Endothelial cell of umbilical vein (primary cell): ENCODE data around the gene HOXC13.

Source experiments
- CTCF ChIP-seq, 2 donors: IDR thresholded peaks; 1 replicate in 1 of 2; 2 replicates in 1 of 2; pipeline ENCODE4 v1.5.1; 2011; ENCODE audit warnings: low read length in 2 of 2, mild to moderate bottlenecking in 2 of 2, moderate library complexity in 2 of 2, control low read depth in 1 of 2, inconsistent platforms in 1 of 2, low read depth in 1 of 2; ENCODE audit not compliant: insufficient read depth in 1 of 2; ENCODE audit errors: extremely low read depth in 1 of 2
- EZH2 ChIP-seq: IDR thresholded peaks from 2 replicates; pipeline ENCODE4 v1.6.1; 2012; ENCODE audit warnings: borderline replicate concordance, low read depth, mild to moderate bottlenecking, moderate library complexity, low read length, inconsistent platforms; ENCODE audit not compliant: severe bottlenecking
- FOS ChIP-seq: IDR thresholded peaks from 2 replicates; pipeline ENCODE4 v1.6.1; 2011; ENCODE audit warnings: mild to moderate bottlenecking, low read length, moderate library complexity, borderline replicate concordance; ENCODE audit not compliant: insufficient read depth
- GATA2 ChIP-seq: IDR thresholded peaks from 2 replicates; pipeline ENCODE4 v1.7.0; 2011; ENCODE audit warnings: low read depth, mild to moderate bottlenecking, moderate library complexity, mixed read lengths, low read length; ENCODE audit not compliant: insufficient read length, insufficient read depth
- JUN ChIP-seq: IDR thresholded peaks from 2 replicates; pipeline ENCODE4 v1.6.1; 2011; ENCODE audit warnings: borderline replicate concordance, low read depth; ENCODE audit not compliant: insufficient read length, insufficient read depth
- MAX ChIP-seq: IDR thresholded peaks from 2 replicates; pipeline ENCODE4 v1.6.1; 2011; ENCODE audit not compliant: insufficient read depth, insufficient read length
- POLR2A ChIP-seq: IDR thresholded peaks from 2 replicates; pipeline ENCODE4 v1.6.1; 2012; ENCODE audit warnings: low read depth, mild to moderate bottlenecking, control low read depth, low read length
- POLR2AphosphoS5 ChIP-seq: IDR thresholded peaks from 2 replicates; pipeline ENCODE4 v1.6.1; 2012; ENCODE audit warnings: low read depth, mild to moderate bottlenecking, control low read depth, low read length, moderate library complexity; ENCODE audit not compliant: insufficient read depth

- TF ChIP-seq CTCF (IDR thresholded peaks at IDR 0.05; ENCODE audit: extremely low read depth in 1 of 2, insufficient read depth in 1 of 2, low read depth in 1 of 2, low read length in 2 of 2) (no peak), EZH2 (no peak), POLR2AphosphoS5 (no peak), POLR2A (no peak), MAX (no peak), GATA2 (no peak), FOS (no peak), JUN (no peak)
Measured at GRCh38 chr12:53978477-53979356, 40.1 kb downstream of the HOXC13 start.
